Fibroblast of lung (primary cell): Measurements from ENCODE around the gene HP1BP3. TPM values are rescaled to one million over a fixed set of nuclear protein-coding genes. Genes with fewer than 3 reads are reported as not detected.
A peak's percentile ranks its signal among the peaks of the same experiment; 100 is the strongest.

Experiments
- DNase-seq, 2 donors: peaks; one replicate each; pipeline versions ENCODE4 v3.0.0 to v3.0.0-alpha.2; 2010; ENCODE audit warnings: low read depth in 2 of 2
- H2AFZ ChIP-seq: 2 replicates; pipeline ENCODE4 v1.5.1; 2012; ENCODE audit warnings: low read length, control low read depth, inconsistent platforms
- H3K27ac ChIP-seq: 2 replicates; pipeline ENCODE4 v1.5.1; 2011; ENCODE audit warnings: low read length, control low read depth; ENCODE audit not compliant: insufficient read depth
- H3K27me3 ChIP-seq: 2 replicates; pipeline ENCODE4 v1.5.1; 2011; ENCODE audit warnings: mild to moderate bottlenecking, low read length; ENCODE audit not compliant: control insufficient read depth, insufficient read depth
- H3K36me3 ChIP-seq: 2 replicates; pipeline ENCODE4 v1.5.1; 2011; ENCODE audit warnings: low read length; ENCODE audit not compliant: control insufficient read depth, insufficient read depth
- H3K4me1 ChIP-seq: 2 replicates; pipeline ENCODE4 v1.5.1; 2011; ENCODE audit warnings: low read length; ENCODE audit not compliant: control insufficient read depth, insufficient read depth; ENCODE audit errors: extremely low read depth
- H3K4me2 ChIP-seq: 2 replicates; pipeline ENCODE4 v1.5.1; 2011; ENCODE audit warnings: low read length, control low read depth; ENCODE audit not compliant: insufficient read depth; ENCODE audit errors: extremely low read depth
- H3K4me3 ChIP-seq, 4 experiments: fragments of 200-600 bp in 1 of 4; sonication (generic) in 1 of 4; replicated peaks in 1 of 4; 2 replicates each; pipeline ENCODE4 v1.5.1; 2011 to 2016; ENCODE audit warnings: low read length in 4 of 4, low read depth in 3 of 4, mild to moderate bottlenecking in 3 of 4, control low read depth in 2 of 4, inconsistent platforms in 1 of 4, mixed read lengths in 1 of 4; ENCODE audit not compliant: insufficient read depth in 1 of 4; ENCODE audit errors: control extremely low read depth in 1 of 4
- H3K79me2 ChIP-seq: 2 replicates; pipeline ENCODE4 v1.5.1; 2012; ENCODE audit warnings: mild to moderate bottlenecking, low read length, inconsistent platforms; ENCODE audit not compliant: control insufficient read depth, insufficient read depth
- H3K9ac ChIP-seq: 2 replicates; pipeline ENCODE4 v1.5.1; 2011; ENCODE audit warnings: mild to moderate bottlenecking, low read length, control low read depth; ENCODE audit not compliant: insufficient read depth
- H3K9me3 ChIP-seq: 2 replicates; pipeline ENCODE4 v1.5.1; 2012; ENCODE audit warnings: low read depth, low read length; ENCODE audit not compliant: control insufficient read depth, insufficient read depth
- H4K20me1 ChIP-seq: 2 replicates; pipeline ENCODE4 v1.5.1; 2011; ENCODE audit warnings: low read length; ENCODE audit not compliant: control insufficient read depth, insufficient read depth; ENCODE audit errors: extremely low read depth
- EZH2 ChIP-seq: IDR thresholded peaks from 2 replicates; pipeline ENCODE4 v1.5.1; 2012; ENCODE audit warnings: low read length, control low read depth, mild to moderate bottlenecking; ENCODE audit errors: missing control alignments
- polyA plus RNA-seq, 2 donors: library from polyadenylated mRNA; depleted of rRNA in 1 of 2; stranded (reverse) in 1 of 2; unstranded in 1 of 2; fragments of >200 nt; gene quantifications; 2 replicates each; pipeline ENCODE4 v1.2.1, GENCODE V29; 2011 to 2012; ENCODE audit warnings: missing spikeins in 1 of 2
- total RNA-seq: library from RNA; depleted of rRNA; stranded (reverse); fragments of >200 nt; gene quantifications from 2 replicates; pipeline ENCODE4 v1.2.1, GENCODE V29; 2014
- TF ChIP-seq, protein P1 (sequence below), 2 donors: IDR thresholded peaks in 1 of 2; conservative IDR thresholded peaks in 1 of 2; 1 replicate in 1 of 2; 2 replicates in 1 of 2; pipeline ENCODE4 v1.5.1; 2011 to 2012; ENCODE audit warnings: low read length in 2 of 2, control low read depth in 1 of 2, inconsistent platforms in 1 of 2, low read depth in 1 of 2, mild to moderate bottlenecking in 1 of 2

HP1BP3 gene
- total and polyA plus RNA-seq, 2 donors (not counting 1 experiment from before 2014, with no cell fraction given): 201 to 255 TPM

DNA sequence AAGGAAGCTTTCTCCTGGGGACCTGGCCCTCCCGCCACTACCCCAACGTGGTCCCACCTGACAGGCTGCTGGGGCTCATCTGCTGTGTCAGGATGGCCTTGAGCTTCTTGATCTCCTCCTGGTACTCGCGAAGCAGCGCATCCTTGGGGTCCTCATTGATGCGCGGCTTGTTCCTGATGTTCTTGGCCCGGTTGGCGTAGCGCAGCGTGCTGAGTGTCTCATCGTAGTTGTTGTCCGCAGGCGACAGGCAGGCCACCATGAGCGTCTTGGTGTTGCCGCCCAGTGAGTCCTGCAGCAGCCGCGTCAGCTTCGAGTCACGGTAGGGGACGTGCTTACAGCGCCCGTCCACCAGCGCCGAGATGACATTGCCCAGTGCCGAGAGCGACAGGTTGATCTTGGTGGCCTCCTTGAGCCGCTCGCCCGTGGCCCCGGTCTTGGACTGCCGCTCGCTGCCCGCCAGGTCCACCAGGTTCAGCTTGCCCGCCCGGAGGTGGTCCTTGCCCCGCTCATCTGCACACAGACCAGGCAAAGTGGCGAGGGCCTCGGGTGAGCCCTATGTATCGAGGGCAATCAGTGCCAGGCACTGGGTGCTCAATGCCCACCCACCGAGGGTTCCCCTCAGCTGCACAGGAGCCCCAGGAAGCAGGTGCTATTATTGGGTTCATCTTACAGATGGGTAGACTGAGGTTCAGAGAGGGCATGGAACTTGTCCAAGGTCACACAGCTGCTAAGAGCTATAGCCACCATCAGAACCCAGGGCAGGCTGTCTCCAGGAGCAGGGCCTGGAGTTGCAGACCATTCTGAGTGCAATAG lies 82.5 kb downstream of the HP1BP3 start:
- no peak overlapping the region for H3K4me2 ChIP-seq
- no peaks in the 10 kb centered on the region for H3K79me2 ChIP-seq
- DNase-seq: no peak
- no peaks in the 10 kb centered on the region for H3K4me1 ChIP-seq
- no peak overlapping the region for H2AFZ ChIP-seq
- no peaks in the 10 kb centered on the region for H3K36me3 ChIP-seq
- no peak overlapping the region for H3K9ac ChIP-seq
- H3K4me3 ChIP-seq: no peak overlapping the region
- H3K27me3 ChIP-seq: no peaks in the 10 kb centered on the region
- no peaks in the 10 kb centered on the region for H3K9me3 ChIP-seq
- no peak overlapping the region for H3K27ac ChIP-seq
- H4K20me1 ChIP-seq: no peaks in the 10 kb centered on the region
- TF ChIP-seq EZH2: no peak
- TF ChIP-seq, protein P1, sequence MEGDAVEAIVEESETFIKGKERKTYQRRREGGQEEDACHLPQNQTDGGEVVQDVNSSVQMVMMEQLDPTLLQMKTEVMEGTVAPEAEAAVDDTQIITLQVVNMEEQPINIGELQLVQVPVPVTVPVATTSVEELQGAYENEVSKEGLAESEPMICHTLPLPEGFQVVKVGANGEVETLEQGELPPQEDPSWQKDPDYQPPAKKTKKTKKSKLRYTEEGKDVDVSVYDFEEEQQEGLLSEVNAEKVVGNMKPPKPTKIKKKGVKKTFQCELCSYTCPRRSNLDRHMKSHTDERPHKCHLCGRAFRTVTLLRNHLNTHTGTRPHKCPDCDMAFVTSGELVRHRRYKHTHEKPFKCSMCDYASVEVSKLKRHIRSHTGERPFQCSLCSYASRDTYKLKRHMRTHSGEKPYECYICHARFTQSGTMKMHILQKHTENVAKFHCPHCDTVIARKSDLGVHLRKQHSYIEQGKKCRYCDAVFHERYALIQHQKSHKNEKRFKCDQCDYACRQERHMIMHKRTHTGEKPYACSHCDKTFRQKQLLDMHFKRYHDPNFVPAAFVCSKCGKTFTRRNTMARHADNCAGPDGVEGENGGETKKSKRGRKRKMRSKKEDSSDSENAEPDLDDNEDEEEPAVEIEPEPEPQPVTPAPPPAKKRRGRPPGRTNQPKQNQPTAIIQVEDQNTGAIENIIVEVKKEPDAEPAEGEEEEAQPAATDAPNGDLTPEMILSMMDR (conservative IDR thresholded peaks at IDR 0.05 in 1 of 2, IDR thresholded peaks at IDR 0.05 in 1 of 2; ENCODE audit: low read depth in 1 of 2, low read length in 2 of 2): no peak

DNA sequence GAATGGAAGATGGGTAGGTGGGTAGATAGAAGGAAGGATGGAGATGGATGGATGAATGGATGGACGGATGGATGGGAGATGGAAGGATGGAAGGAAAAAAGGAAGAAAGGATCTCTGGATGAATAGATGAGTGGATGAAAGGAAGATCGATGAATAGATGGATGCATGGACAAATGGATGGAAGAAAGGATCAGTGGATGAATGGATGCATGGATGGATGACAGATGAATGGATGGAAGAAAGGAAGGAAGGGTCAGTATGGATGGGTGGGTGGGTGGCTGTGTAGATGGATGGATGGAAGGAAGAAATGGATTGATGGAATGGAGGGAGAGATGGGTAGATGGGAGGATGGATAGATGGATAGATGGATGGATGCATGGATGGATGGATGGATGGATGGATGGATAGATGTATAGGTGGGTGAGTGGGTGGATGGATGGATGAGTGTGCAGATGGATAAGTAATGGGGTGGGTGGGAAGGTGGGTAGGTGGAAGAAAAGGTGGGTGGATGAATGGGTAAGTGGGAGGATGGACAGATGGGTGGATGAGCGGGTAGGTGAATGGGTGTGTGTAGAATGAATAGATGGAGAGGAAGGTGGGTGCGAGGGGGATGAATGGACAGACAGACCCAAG lies 83.9 kb downstream of the HP1BP3 start:
- Histone ChIP-seq H3K36me3 (no peaks in the 10 kb centered on the region), H3K9ac (no peak overlapping the region), H4K20me1 (no peaks in the 10 kb centered on the region), H3K4me2 (no peak overlapping the region), H3K9me3 (no peaks in the 10 kb centered on the region), H3K4me3 (no peak overlapping the region), H2AFZ (no peak overlapping the region), H3K27me3 (no peaks in the 10 kb centered on the region), H3K79me2 (no peaks in the 10 kb centered on the region), H3K4me1 (peaks cover 5% of the 10 kb centered on the region), H3K27ac (no peak overlapping the region)
- TF ChIP-seq EZH2: no peak
- TF ChIP-seq, protein P1 (conservative IDR thresholded peaks at IDR 0.05 in 1 of 2, IDR thresholded peaks at IDR 0.05 in 1 of 2; ENCODE audit: low read depth in 1 of 2, low read length in 2 of 2): no peak
- DNase-seq: no peak

DNA sequence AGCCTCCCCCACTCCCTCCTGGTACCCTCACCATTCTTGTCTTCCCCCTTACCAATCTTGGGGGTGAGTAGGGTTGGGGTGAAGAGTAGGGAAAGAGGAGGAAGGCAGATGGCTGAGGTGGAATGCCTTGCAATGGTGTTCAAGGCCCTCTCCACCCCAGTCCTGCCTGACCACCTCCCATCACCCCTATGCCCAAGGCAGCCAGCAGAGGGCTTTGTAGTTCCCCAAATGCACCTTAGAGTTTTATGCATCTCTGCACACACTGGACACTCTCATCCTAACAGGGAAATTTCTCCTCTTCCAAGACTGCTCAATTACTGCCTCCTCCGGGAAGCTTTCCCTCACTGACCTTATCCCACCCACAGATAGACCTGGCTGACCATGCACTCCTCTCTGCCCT lies 84.7 kb downstream of the HP1BP3 start:
- no peak overlapping the region for H3K9ac ChIP-seq
- no peaks in the 10 kb centered on the region for H3K36me3 ChIP-seq
- no peak overlapping the region for H2AFZ ChIP-seq
- H4K20me1 ChIP-seq: no peaks in the 10 kb centered on the region
- H3K9me3 ChIP-seq: no peaks in the 10 kb centered on the region
- H3K4me3 ChIP-seq: no peak overlapping the region
- no peak for TF ChIP-seq EZH2
- TF ChIP-seq, protein P1 (conservative IDR thresholded peaks at IDR 0.05 in 1 of 2, IDR thresholded peaks at IDR 0.05 in 1 of 2; ENCODE audit: low read depth in 1 of 2, low read length in 2 of 2): peak; percentile 38 to 48
- no peaks in the 10 kb centered on the region for H3K79me2 ChIP-seq
- H3K27ac ChIP-seq: no peak overlapping the region
- no peak overlapping the region for H3K4me2 ChIP-seq
- peak in 1 of 2 donors; percentile 21 for DNase-seq
- peaks cover 13% of the 10 kb centered on the region for H3K4me1 ChIP-seq
- H3K27me3 ChIP-seq: no peaks in the 10 kb centered on the region
